ENCODE data around the gene OMP. TPM values are rescaled to one million over a fixed set of nuclear protein-coding genes. Genes with fewer than 3 reads are reported as not detected.

OMP gene
- total RNA-seq, 1 donor from 2014 or later, result 0.94 TPM

- Mint-ChIP-seq H3K36me3 (no peaks in the 10 kb centered on the region), H3K9me3 (no peaks in the 10 kb centered on the region), H3K4me1 (ENCODE audit: unreplicated experiment) (peaks cover 5% of the 10 kb centered on the region), H3K27me3 (no peaks in the 10 kb centered on the region), H3K27ac (peak overlapping the region; percentile 53), H3K4me3 (no peak overlapping the region)
- TF ChIP-seq CTCF (conservative IDR thresholded peaks at IDR 0.05), result no peak
- no peak for DNase-seq (ENCODE audit: extremely low spot score, unreplicated experiment)
Observed at GRCh38 chr11:77090046-77090372, 12.6 kb upstream of the OMP start.

GRCh38 chr11:77090373-77091111, 12.1 kb upstream of the OMP start:
- Mint-ChIP-seq H3K36me3 (no peaks in the 10 kb centered on the region), H3K4me1 (ENCODE audit: unreplicated experiment) (peaks cover 5% of the 10 kb centered on the region), H3K4me3 (no peak overlapping the region), H3K9me3 (no peaks in the 10 kb centered on the region), H3K27ac (peak overlapping the region; percentile 79), H3K27me3 (no peaks in the 10 kb centered on the region)
- no peak for TF ChIP-seq CTCF (conservative IDR thresholded peaks at IDR 0.05)
- no peak for DNase-seq (ENCODE audit: extremely low spot score, unreplicated experiment)

- TF ChIP-seq CTCF (conservative IDR thresholded peaks at IDR 0.05), result peak; percentile 91
- peak overlapping the region; percentile 79 for H3K27ac Mint-ChIP-seq
- H3K36me3 Mint-ChIP-seq, result no peaks in the 10 kb centered on the region
- DNase-seq (ENCODE audit: extremely low spot score, unreplicated experiment), result no peak
- H3K27me3 Mint-ChIP-seq, result no peaks in the 10 kb centered on the region
- H3K9me3 Mint-ChIP-seq, result no peaks in the 10 kb centered on the region
- H3K4me3 Mint-ChIP-seq, result peak overlapping the region; percentile 64
- peaks cover 5% of the 10 kb centered on the region for H3K4me1 Mint-ChIP-seq (ENCODE audit: unreplicated experiment)
Observed at GRCh38 chr11:77091146-77091940, 11.3 kb upstream of the OMP start.

GRCh38 chr11:77092382-77092781, 10.3 kb upstream of the OMP start:
- TF ChIP-seq CTCF (conservative IDR thresholded peaks at IDR 0.05), result no peak
- no peaks in the 10 kb centered on the region for H3K36me3 Mint-ChIP-seq
- H3K9me3 Mint-ChIP-seq, result no peaks in the 10 kb centered on the region
- H3K4me1 Mint-ChIP-seq (ENCODE audit: unreplicated experiment), result peaks cover 5% of the 10 kb centered on the region
- no peak for DNase-seq (ENCODE audit: extremely low spot score, unreplicated experiment)
- no peaks in the 10 kb centered on the region for H3K27me3 Mint-ChIP-seq
- no peak overlapping the region for H3K4me3 Mint-ChIP-seq
- H3K27ac Mint-ChIP-seq, result no peak overlapping the region

GRCh38 chr11:77093056-77093891, 9.4 kb upstream of the OMP start:
- H3K27ac Mint-ChIP-seq, result no peak overlapping the region

More at GRCh38 chr11:77093056-77093891, 9.4 kb upstream of the OMP start:
- H3K4me1 Mint-ChIP-seq (ENCODE audit: unreplicated experiment), result peaks cover 5% of the 10 kb centered on the region
- H3K27me3 Mint-ChIP-seq, result no peaks in the 10 kb centered on the region
- H3K36me3 Mint-ChIP-seq, result no peaks in the 10 kb centered on the region
- no peak for TF ChIP-seq CTCF (conservative IDR thresholded peaks at IDR 0.05)
- H3K4me3 Mint-ChIP-seq, result no peak overlapping the region
- H3K9me3 Mint-ChIP-seq, result no peaks in the 10 kb centered on the region
- no peak for DNase-seq (ENCODE audit: extremely low spot score, unreplicated experiment)
